Psoas muscle (tissue), 8 donors: ENCODE data around the gene SNCG. TPM values are rescaled to one million over a fixed set of nuclear protein-coding genes. Genes with fewer than 3 reads are reported as not detected.

Experiments
- ATAC-seq, 4 donors: fragments of 200-7000 bp; cut with Tn5 transposase; one replicate each; pipeline ENCODE4 v1.9.1; 2020; ENCODE audit warnings: moderate library complexity in 3 of 4, mild to moderate bottlenecking in 2 of 4
- DNase-seq, 2 donors: peaks; one replicate each; pipeline ENCODE4 v3.0.0-alpha.2; 2020
- H3K27ac ChIP-seq: fragments of 200-600 bp; one replicate; pipeline ENCODE4 v1.8.0; 2022
- H3K27me3 ChIP-seq, 3 donors: fragments of 200-600 bp in 1 of 3; one replicate each; pipeline versions ENCODE4 v1.6.1 to v1.8.0; 2013 to 2022; ENCODE audit warnings: low read length in 2 of 3, mild to moderate bottlenecking in 2 of 3, moderate library complexity in 1 of 3; ENCODE audit not compliant: insufficient read depth in 3 of 3
- H3K36me3 ChIP-seq, 2 donors: fragments of 200-600 bp in 1 of 2; one replicate each; pipeline versions ENCODE4 v1.6.1 to v1.8.0; 2013 to 2022; ENCODE audit warnings: low read depth in 1 of 2, mild to moderate bottlenecking in 1 of 2, moderate library complexity in 1 of 2; ENCODE audit not compliant: insufficient read depth in 1 of 2
- H3K4me1 ChIP-seq: fragments of 200-600 bp; one replicate; pipeline ENCODE4 v1.8.0; 2022
- H3K4me3 ChIP-seq: fragments of 200-600 bp; one replicate; pipeline ENCODE4 v1.8.0; 2022; ENCODE audit warnings: mild to moderate bottlenecking
- H3K9me3 ChIP-seq: fragments of 200-600 bp; one replicate; pipeline ENCODE4 v1.8.0; 2022
- CTCF ChIP-seq: fragments of 200-600 bp; IDR thresholded peaks from one replicate; pipeline ENCODE4 v1.8.0; 2022; ENCODE audit warnings: antibody characterized with exemption
- WGBS, 3 donors: extraction: QIAGEN DNeasy Blood & Tissue Kit; methylation state at CpG; one replicate each; pipeline versions ENCODE4 v1.1.6 to v1.1.7; 2013; 5-methylcytosine and 5-hydroxymethylcytosine counted together
- intact Hi-C, 2 donors: fragments of 100-400 bp; cut with DNase I; formaldehyde crosslinking; loops; one replicate each; pipeline versions ENCODE4 v1.11.0 to v1.14.2; 2022
- polyA plus RNA-seq, 3 donors: library from polyadenylated mRNA; stranded (reverse); fragments of 200-250 nt; gene quantifications; one replicate each; pipeline ENCODE4 v1.2.3, GENCODE V29; 2013
- total RNA-seq, 4 donors: library from RNA; stranded (reverse); fragmentation: NEBNext Ultra II Directional in 2 of 4; extraction: Animal tissue kit (Norgen Biotek cat#: 25700) in 2 of 4; gene quantifications; one replicate each; pipeline versions ENCODE4 v1.2.1 to v1.2.4, GENCODE V29; 2021 to 2023
- donor health status: healthy with polysubstance abuse.
- donor health status: DM: no; HTN: no; CAD: no; lungs with moderate emphysema.
- donor health status: Bipolar disorder and iron deficiency.
- donor health status: healthy.
- donor health status: DM: yes; HTN: yes; CAD: no.
- donor health status: DM: no; HTN: no; CAD: no.
- donor health status: DM: no; HTN: no; CAD: no.
- donor health status: DM: yes; HTN: yes; CAD: no.

Gene SNCG
- total and polyA plus RNA-seq, 7 donors = 5.8 to 21.3 (median 11.0) TPM

- Histone ChIP-seq H3K4me1 (no peaks in the 10 kb centered on the region), H3K9me3 (no peaks in the 10 kb centered on the region), H3K27me3 (no peaks in the 10 kb centered on the region), H3K36me3 (no peaks in the 10 kb centered on the region), H3K27ac (peak overlapping the region; percentile 65), H3K4me3 (peak overlapping the region; percentile 59)
- DNase-seq (no peak), ATAC-seq (no peak)
- intact Hi-C loops = no loop called here
- WGBS, 3 donors = 60 to 76% (median 67%) methylated on average over 7 of the region's 7 CpGs
- no peak for TF ChIP-seq CTCF
Measured at GRCh38 chr10:86956848-86957448, 1.5 kb upstream of the SNCG start.

- 56 to 62% (median 59%) methylated on average over 9 of the region's 9 CpGs for WGBS, 3 donors
- Histone ChIP-seq H3K27ac (peak within 1 kb of the TSS; percentile 65), H3K27me3 (no peaks in the 10 kb centered on the region), H3K4me3 (peak within 1 kb of the TSS; percentile 59), H3K4me1 (no peaks in the 10 kb centered on the region), H3K36me3 (no peaks in the 10 kb centered on the region), H3K9me3 (no peaks in the 10 kb centered on the region)
- ATAC-seq = no peak
- DNase-seq = peak in 1 of 2 donors; percentile 63
- no peak for TF ChIP-seq CTCF
- intact Hi-C loops = no loop called here
Measured at GRCh38 chr10:86957471-86958115, 806 bp upstream of the SNCG start, which contains the start of gene MMRN2. Gene MMRN2, minus strand, starts transcription at chr10:86957615. Its CDS starts 74 bp downstream, at chr10:86957541.

DNA sequence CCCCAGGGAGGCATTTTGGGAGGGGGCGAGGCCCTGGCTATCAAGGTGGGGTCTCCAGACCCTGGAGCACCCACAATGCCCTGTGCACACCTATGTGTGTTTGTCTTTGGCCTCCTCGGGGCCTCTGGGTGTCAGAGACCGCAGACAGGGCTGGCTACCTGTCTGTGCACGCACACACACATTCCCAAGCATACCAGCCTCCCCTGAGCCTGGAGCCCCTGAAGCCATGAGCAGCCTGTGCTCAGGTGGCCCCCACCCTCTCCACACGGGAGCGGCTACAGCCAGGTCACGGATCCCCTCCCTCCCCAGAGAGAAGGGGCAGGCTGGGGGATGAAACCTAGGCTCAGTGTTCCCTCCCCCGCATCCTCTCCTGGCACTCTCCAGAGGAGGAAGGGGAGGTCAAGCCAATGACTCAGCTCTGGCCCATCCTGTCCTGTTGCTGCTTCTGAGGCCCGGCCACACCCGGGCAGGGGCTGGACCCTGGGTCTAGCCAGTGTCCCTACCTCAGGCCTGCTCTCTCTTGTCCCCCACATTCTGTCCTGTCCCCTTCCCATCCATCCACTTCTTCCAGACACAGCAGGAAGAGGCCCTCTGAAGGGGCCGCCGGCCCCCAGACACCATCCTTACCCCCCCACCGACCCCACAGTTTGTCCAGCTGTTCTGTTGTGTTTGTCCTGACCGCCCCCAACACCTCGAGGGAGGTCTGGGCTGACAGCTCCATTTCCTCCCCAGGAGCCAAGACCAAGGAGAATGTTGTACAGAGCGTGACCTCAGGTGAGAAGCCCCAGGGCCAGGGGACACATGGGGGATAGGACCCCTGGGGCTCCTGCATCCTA is 720 bp downstream of the SNCG start:
- DNase-seq (peak; percentile 62 to 68), ATAC-seq (peak; percentile 35 to 52 (median 46))
- Histone ChIP-seq H3K27me3 (no peaks in the 10 kb centered on the region), H3K27ac (peak overlapping the region; percentile 65), H3K4me1 (no peaks in the 10 kb centered on the region), H3K9me3 (no peaks in the 10 kb centered on the region), H3K36me3 (no peaks in the 10 kb centered on the region), H3K4me3 (peak overlapping the region; percentile 59)
- no peak for TF ChIP-seq CTCF
- WGBS, 3 donors = 54 to 66% (median 58%) methylated on average over 15 to 16 of the region's 16 CpGs
- intact Hi-C loops = no loop called here

GRCh38 chr10:86959737-86960002 is 1.3 kb downstream of the SNCG start:
- Histone ChIP-seq H3K4me3 (peak overlapping the region; percentile 59), H3K27me3 (no peaks in the 10 kb centered on the region), H3K36me3 (no peaks in the 10 kb centered on the region), H3K4me1 (no peaks in the 10 kb centered on the region), H3K27ac (peak overlapping the region; percentile 65), H3K9me3 (no peaks in the 10 kb centered on the region)
- no peak for TF ChIP-seq CTCF
- no peak for DNase-seq
- no peak for ATAC-seq
- 82 to 100% (median 89%) methylated on average over 1 to 2 of the region's 2 CpGs for WGBS, 3 donors
- intact Hi-C loops = no loop called here
